22Rv1 (cell line): ENCODE measurements around the gene SFT2D1.

ENCODE experiments used
- H3K27ac ChIP-seq: fragments of 450-650 bp; 2 replicates; pipeline ENCODE4 v1.5.1; 2017
- CTCF ChIP-seq: fragments of 450-650 bp; IDR thresholded peaks from 2 replicates; pipeline ENCODE4 v1.5.1; 2017; ENCODE audit warnings: mild to moderate bottlenecking
- ZFX ChIP-seq: fragments of 450-650 bp; IDR thresholded peaks from 2 replicates; pipeline ENCODE4 v1.6.1; 2017; ENCODE audit warnings: antibody characterized with exemption, borderline replicate concordance

The SFT2D1 gene

DNA sequence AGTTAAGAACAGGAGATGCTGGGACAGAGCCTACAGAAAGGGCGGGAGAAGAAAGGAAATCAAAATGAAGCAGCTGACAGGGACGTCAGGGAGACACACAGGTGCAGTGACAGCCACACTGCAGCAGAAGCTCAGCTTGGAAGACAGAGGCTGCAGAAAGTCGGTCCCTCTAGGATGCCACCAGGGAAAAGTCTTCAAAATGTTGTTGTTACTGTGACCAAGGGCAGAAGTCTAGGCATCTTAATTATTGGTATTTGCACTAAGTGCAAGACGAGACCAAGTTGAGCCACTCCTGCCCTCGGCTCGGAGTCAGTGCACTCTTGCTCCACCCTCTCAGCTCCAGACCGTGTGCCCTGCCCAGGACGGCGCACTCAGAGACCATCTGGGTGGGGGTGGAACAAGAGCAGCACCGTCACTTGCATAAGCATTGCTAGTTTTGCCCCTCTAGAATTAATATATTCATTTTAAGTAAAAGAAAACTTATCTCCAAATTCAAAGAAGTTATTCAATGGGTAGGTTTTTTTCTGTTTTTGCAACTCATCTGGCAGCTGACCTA is 36.7 kb downstream of the SFT2D1 start:
- TF ChIP-seq CTCF, result no peak
- TF ChIP-seq ZFX, result no peak
- no peak overlapping the region for H3K27ac ChIP-seq

GRCh38 chr6:166304106-166304505 is 38.2 kb downstream of the SFT2D1 start:
- no peak overlapping the region for H3K27ac ChIP-seq
- TF ChIP-seq ZFX (no peak), CTCF (no peak)

- TF ChIP-seq ZFX, result no peak
- TF ChIP-seq CTCF, result no peak
- no peak overlapping the region for H3K27ac ChIP-seq
Measured at GRCh38 chr6:166301611-166302529, 40.5 kb downstream of the SFT2D1 start.

DNA sequence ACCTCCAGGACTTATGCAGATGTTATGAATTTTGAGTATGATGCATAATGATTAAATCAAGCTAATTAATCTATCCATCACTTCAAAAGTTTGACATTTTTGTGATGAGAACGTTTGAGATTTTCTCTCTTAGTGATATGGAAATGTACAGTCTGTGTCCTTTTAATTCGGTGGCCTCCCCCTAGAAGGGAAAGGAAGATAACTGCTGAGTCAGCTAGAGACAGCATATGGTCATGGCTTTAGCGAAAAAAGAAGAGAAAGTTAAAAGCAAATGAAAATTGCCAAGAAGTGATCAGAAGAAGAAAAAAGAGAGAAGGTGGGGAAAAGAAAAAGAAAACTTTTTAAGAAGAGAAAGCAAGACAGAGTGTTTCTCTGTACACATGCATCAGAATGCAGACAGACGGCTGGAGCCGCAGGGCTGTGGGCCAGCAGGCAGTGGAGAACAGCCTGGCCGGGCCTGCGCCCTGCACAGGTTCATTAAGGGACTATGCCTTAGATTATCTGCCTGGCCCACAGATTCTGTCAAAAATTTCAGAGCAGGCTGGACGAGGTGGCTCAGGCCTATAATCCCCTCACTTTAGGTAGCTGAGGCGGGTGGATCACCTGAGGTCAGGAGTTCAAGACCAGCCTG is 41.9 kb downstream of the SFT2D1 start:
- TF ChIP-seq CTCF (no peak), ZFX (no peak)
- no peak overlapping the region for H3K27ac ChIP-seq

GRCh38 chr6:166297606-166298005 is 44.7 kb downstream of the SFT2D1 start:
- no peak for TF ChIP-seq CTCF
- no peak for TF ChIP-seq ZFX
- H3K27ac ChIP-seq, result no peak overlapping the region

- no peak overlapping the region for H3K27ac ChIP-seq
- no peak for TF ChIP-seq ZFX
- no peak for TF ChIP-seq CTCF
Measured at GRCh38 chr6:166296035-166296883, 46.1 kb downstream of the SFT2D1 start.
